Activated CD4-positive, alpha-beta T cell treated with anti-CD3 and anti-CD28 coated beads, Interleukin-10, Interleukin-2, amounts not matched to agents 100 ng/mL and 50 ng/mL, durations not matched to agents 16 hours and 8 hours (primary cell): ENCODE data around the gene GADD45G.

Experiments
- DNase-seq: peaks from one replicate; pipeline ENCODE4 v3.0.0-alpha.2; 2020

GADD45G gene

GRCh38 chr9:89610391-89610925, 5.6 kb downstream of the GADD45G start:
- no peak for DNase-seq

- DNase-seq = no peak
Measured at GRCh38 chr9:89611425-89611824, 6.6 kb downstream of the GADD45G start.

- no peak for DNase-seq
Measured at GRCh38 chr9:89612566-89613278, 7.9 kb downstream of the GADD45G start.

- DNase-seq = peak; percentile 53
Measured at GRCh38 chr9:89613912-89614892, 9.4 kb downstream of the GADD45G start.

GRCh38 chr9:89615661-89616060, 10.8 kb downstream of the GADD45G start:
- no peak for DNase-seq

- no peak for DNase-seq
Measured at GRCh38 chr9:89616411-89616810, 11.6 kb downstream of the GADD45G start.

GRCh38 chr9:89617978-89618377, 13.2 kb downstream of the GADD45G start:
- no peak for DNase-seq

- no peak for DNase-seq
Measured at GRCh38 chr9:89619019-89619418, 14.2 kb downstream of the GADD45G start.

- no peak for DNase-seq
Measured at GRCh38 chr9:89619424-89620138, 14.8 kb downstream of the GADD45G start.

GRCh38 chr9:89621031-89621430, 16.2 kb downstream of the GADD45G start:
- no peak for DNase-seq

- no peak for DNase-seq
Measured at GRCh38 chr9:89621676-89622075, 16.9 kb downstream of the GADD45G start.

- DNase-seq = no peak
Measured at GRCh38 chr9:89622933-89623861, 18.4 kb downstream of the GADD45G start.

- no peak for DNase-seq
Measured at GRCh38 chr9:89623925-89624420, 19.2 kb downstream of the GADD45G start.

GRCh38 chr9:89625721-89626687, 21.2 kb downstream of the GADD45G start:
- DNase-seq = no peak

GRCh38 chr9:89626741-89627265, 22.0 kb downstream of the GADD45G start:
- DNase-seq = no peak

- DNase-seq = no peak
Measured at GRCh38 chr9:89628601-89629000, 23.8 kb downstream of the GADD45G start.

GRCh38 chr9:89629081-89629976, 24.5 kb downstream of the GADD45G start:
- peak; percentile 68 for DNase-seq

GRCh38 chr9:89630508-89630907, 25.7 kb downstream of the GADD45G start:
- DNase-seq = no peak

GRCh38 chr9:89631384-89631783, 26.6 kb downstream of the GADD45G start:
- DNase-seq = no peak
